Loucy (cell line): ENCODE results near the gene ZSWIM8.

ENCODE experiments used
- H2AFZ ChIP-seq: fragments of 200-600 bp; sonication (generic); 2 replicates; pipeline ENCODE4 v1.6.0; 2016; ENCODE audit warnings: antibody characterized with exemption, mild to moderate bottlenecking, low read length, moderate library complexity
- H3F3A ChIP-seq: fragments of 200-600 bp; 2 replicates; pipeline ENCODE4 v1.6.0; 2016; ENCODE audit warnings: antibody characterized with exemption, low read depth, mild to moderate bottlenecking
- H3K27me3 ChIP-seq: fragments of 200-600 bp; sonication (generic); 2 replicates; pipeline ENCODE4 v1.6.1; 2014; ENCODE audit warnings: low read length, mild to moderate bottlenecking; ENCODE audit not compliant: insufficient read depth, poor library complexity, severe bottlenecking
- H3K36me3 ChIP-seq: fragments of 200-600 bp; sonication (generic); 2 replicates; pipeline ENCODE4 v1.6.1; 2016; ENCODE audit warnings: low read length; ENCODE audit not compliant: insufficient read depth
- H3K4me1 ChIP-seq: fragments of 200-600 bp; sonication (generic); 2 replicates; pipeline ENCODE4 v1.5.1; 2014; ENCODE audit warnings: low read length, mild to moderate bottlenecking; ENCODE audit not compliant: insufficient read depth, poor library complexity, severe bottlenecking
- H3K4me2 ChIP-seq: fragments of 200-600 bp; sonication (generic); 2 replicates; pipeline ENCODE4 v1.6.0; 2014; ENCODE audit warnings: antibody characterized with exemption, low read length, low read depth, mild to moderate bottlenecking; ENCODE audit not compliant: poor library complexity, severe bottlenecking
- H3K4me3 ChIP-seq: fragments of 200-600 bp; sonication (generic); 2 replicates; pipeline ENCODE4 v1.5.1; 2014; ENCODE audit warnings: low read length, mild to moderate bottlenecking, mixed read lengths; ENCODE audit not compliant: poor library complexity, severe bottlenecking
- H3K79me2 ChIP-seq: fragments of 200-600 bp; sonication (generic); 2 replicates; pipeline ENCODE4 v1.6.1; 2014; ENCODE audit warnings: low read length; ENCODE audit not compliant: insufficient read depth
- H3K9ac ChIP-seq: fragments of 200-600 bp; sonication (generic); 2 replicates; pipeline ENCODE4 v1.6.0; 2014; ENCODE audit warnings: mild to moderate bottlenecking, low read depth, low read length, moderate library complexity; ENCODE audit not compliant: poor library complexity, severe bottlenecking
- H3K9me2 ChIP-seq: fragments of 200-600 bp; sonication (generic); replicated peaks from 2 replicates; pipeline ENCODE4 v1.6.1; 2016; ENCODE audit warnings: low read depth, low read length, mixed read lengths
- H3K9me3 ChIP-seq: fragments of 200-600 bp; sonication (generic); 2 replicates; pipeline ENCODE4 v1.6.1; 2014; ENCODE audit warnings: mild to moderate bottlenecking, antibody characterized with exemption, low read length, low read depth; ENCODE audit not compliant: insufficient read depth
- H4K20me1 ChIP-seq: fragments of 200-600 bp; sonication (generic); 2 replicates; pipeline ENCODE4 v1.6.0; 2014; ENCODE audit warnings: antibody characterized with exemption, low read length, mild to moderate bottlenecking; ENCODE audit not compliant: insufficient read depth, poor library complexity, severe bottlenecking
- EZH2phosphoT487 ChIP-seq: fragments of 200-600 bp; IDR thresholded peaks from 2 replicates; pipeline ENCODE4 v1.6.1; 2018; ENCODE audit warnings: antibody characterized with exemption, mild to moderate bottlenecking, moderate library complexity, borderline replicate concordance
- TF ChIP-seq, protein P1 (sequence below): fragments of 200-600 bp; sonication (generic); conservative IDR thresholded peaks from 2 replicates; pipeline ENCODE4 v1.5.1; 2014; ENCODE audit warnings: mild to moderate bottlenecking, antibody characterized with exemption, low read length

The ZSWIM8 gene

GRCh38 chr10:73746721-73747120 is 38.7 kb upstream of the ZSWIM8 start:
- H3K27me3 ChIP-seq, result no peaks in the 10 kb centered on the region
- peaks cover 76% of the 10 kb centered on the region for H3K79me2 ChIP-seq
- H3K4me2 ChIP-seq, result peak overlapping the region; percentile 63
- peak overlapping the region; percentile 52 for H3K9ac ChIP-seq
- H3K4me3 ChIP-seq, result peak overlapping the region; percentile 33
- peaks cover 42% of the 10 kb centered on the region for H3K4me1 ChIP-seq
- no peaks in the 10 kb centered on the region for H3K9me2 ChIP-seq
- H4K20me1 ChIP-seq, result peaks cover 19% of the 10 kb centered on the region
- no peaks in the 10 kb centered on the region for H3F3A ChIP-seq
- peaks cover 20% of the 10 kb centered on the region; the same call in 1 of the 2 replicates for H3K36me3 ChIP-seq
- TF ChIP-seq, protein P1, sequence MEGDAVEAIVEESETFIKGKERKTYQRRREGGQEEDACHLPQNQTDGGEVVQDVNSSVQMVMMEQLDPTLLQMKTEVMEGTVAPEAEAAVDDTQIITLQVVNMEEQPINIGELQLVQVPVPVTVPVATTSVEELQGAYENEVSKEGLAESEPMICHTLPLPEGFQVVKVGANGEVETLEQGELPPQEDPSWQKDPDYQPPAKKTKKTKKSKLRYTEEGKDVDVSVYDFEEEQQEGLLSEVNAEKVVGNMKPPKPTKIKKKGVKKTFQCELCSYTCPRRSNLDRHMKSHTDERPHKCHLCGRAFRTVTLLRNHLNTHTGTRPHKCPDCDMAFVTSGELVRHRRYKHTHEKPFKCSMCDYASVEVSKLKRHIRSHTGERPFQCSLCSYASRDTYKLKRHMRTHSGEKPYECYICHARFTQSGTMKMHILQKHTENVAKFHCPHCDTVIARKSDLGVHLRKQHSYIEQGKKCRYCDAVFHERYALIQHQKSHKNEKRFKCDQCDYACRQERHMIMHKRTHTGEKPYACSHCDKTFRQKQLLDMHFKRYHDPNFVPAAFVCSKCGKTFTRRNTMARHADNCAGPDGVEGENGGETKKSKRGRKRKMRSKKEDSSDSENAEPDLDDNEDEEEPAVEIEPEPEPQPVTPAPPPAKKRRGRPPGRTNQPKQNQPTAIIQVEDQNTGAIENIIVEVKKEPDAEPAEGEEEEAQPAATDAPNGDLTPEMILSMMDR, result no peak
- TF ChIP-seq EZH2phosphoT487, result no peak
- no peak overlapping the region for H2AFZ ChIP-seq
- no peaks in the 10 kb centered on the region for H3K9me3 ChIP-seq

DNA sequence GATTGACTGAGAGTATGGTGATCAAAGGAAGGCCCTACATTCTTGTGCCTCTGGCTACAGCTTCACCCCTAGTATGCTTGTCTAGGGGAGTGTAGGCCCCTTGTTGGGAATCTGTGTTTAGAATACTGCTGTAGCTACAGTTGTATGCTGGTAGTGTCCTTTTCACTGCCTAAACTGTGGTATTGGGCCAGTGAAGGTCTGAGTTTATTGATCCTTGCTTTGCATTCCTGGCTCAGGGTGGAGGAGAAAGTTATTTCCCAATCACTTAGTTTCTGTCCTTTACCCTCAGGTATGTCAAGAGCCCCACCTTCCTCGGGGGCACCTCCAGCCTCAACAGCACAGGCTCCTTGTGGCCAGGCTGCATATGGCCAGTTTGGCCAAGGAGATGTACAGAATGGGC is 34.6 kb upstream of the ZSWIM8 start:
- H3K4me3 ChIP-seq, result no peak overlapping the region
- H3K9me2 ChIP-seq, result no peaks in the 10 kb centered on the region
- peak overlapping the region; percentile 21 for H3K9ac ChIP-seq
- H3K4me1 ChIP-seq, result peaks cover 18% of the 10 kb centered on the region
- H2AFZ ChIP-seq, result no peak overlapping the region
- H3F3A ChIP-seq, result no peaks in the 10 kb centered on the region
- no peak for TF ChIP-seq EZH2phosphoT487
- TF ChIP-seq, protein P1, result no peak
- peaks cover 47% of the 10 kb centered on the region; the same call in 1 of the 2 replicates for H3K36me3 ChIP-seq
- H3K9me3 ChIP-seq, result no peaks in the 10 kb centered on the region
- H4K20me1 ChIP-seq, result peaks cover 14% of the 10 kb centered on the region
- H3K27me3 ChIP-seq, result no peaks in the 10 kb centered on the region
- peaks cover 43% of the 10 kb centered on the region for H3K79me2 ChIP-seq
- H3K4me2 ChIP-seq, result peak overlapping the region; percentile 78

- Histone ChIP-seq H4K20me1 (no peaks in the 10 kb centered on the region), H3K9me2 (no peaks in the 10 kb centered on the region), H3K36me3 (peaks cover 57% of the 10 kb centered on the region; the same call in 1 of the 2 replicates), H3K4me2 (no peak overlapping the region), H3K9ac (no peak overlapping the region), H3K79me2 (peaks cover 11% of the 10 kb centered on the region; the same call in 1 of the 2 replicates), H3K27me3 (no peaks in the 10 kb centered on the region), H3K4me3 (no peak overlapping the region), H3K4me1 (no peaks in the 10 kb centered on the region), H3F3A (no peaks in the 10 kb centered on the region), H3K9me3 (no peaks in the 10 kb centered on the region), H2AFZ (no peak overlapping the region)
- TF ChIP-seq, protein P1, result no peak
Observed at GRCh38 chr10:73756183-73756582, 29.2 kb upstream of the ZSWIM8 start.
